ENCODE results near the gene HNRNPA0. TPM values are rescaled to one million over a fixed set of nuclear protein-coding genes. Genes with fewer than 3 reads are reported as not detected.

HNRNPA0 gene
- total and polyA plus RNA-seq, 9 of the 15 experiments (the other 6 are each of a cell fraction or from before 2014, with no cell fraction given): 5.0 to 33.3 (median 10.7) TPM

DNA sequence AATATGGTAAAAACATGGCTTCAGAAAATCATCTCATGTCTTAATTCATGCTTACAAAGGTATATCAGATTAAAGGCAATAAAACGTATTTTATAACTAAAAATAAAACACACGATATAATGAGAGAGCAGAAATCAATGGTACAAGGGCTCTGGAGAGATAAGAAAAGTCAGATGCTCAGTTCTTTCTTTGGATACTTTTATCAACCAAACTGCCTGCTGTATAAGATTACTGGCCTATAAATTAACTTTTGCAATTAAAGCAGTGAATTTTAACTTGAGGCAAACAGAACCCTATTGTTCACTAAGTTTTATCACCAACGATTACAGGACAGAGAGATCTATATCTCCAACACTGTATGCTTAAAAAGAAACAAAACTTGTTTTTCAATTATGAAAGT lies 42.1 kb upstream of the HNRNPA0 start (continued):
- TF ChIP-seq, protein P1, sequence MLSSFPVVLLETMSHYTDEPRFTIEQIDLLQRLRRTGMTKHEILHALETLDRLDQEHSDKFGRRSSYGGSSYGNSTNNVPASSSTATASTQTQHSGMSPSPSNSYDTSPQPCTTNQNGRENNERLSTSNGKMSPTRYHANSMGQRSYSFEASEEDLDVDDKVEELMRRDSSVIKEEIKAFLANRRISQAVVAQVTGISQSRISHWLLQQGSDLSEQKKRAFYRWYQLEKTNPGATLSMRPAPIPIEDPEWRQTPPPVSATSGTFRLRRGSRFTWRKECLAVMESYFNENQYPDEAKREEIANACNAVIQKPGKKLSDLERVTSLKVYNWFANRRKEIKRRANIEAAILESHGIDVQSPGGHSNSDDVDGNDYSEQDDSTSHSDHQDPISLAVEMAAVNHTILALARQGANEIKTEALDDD (IDR thresholded peaks at IDR 0.05): no peak
- TF ChIP-seq, protein P2, sequence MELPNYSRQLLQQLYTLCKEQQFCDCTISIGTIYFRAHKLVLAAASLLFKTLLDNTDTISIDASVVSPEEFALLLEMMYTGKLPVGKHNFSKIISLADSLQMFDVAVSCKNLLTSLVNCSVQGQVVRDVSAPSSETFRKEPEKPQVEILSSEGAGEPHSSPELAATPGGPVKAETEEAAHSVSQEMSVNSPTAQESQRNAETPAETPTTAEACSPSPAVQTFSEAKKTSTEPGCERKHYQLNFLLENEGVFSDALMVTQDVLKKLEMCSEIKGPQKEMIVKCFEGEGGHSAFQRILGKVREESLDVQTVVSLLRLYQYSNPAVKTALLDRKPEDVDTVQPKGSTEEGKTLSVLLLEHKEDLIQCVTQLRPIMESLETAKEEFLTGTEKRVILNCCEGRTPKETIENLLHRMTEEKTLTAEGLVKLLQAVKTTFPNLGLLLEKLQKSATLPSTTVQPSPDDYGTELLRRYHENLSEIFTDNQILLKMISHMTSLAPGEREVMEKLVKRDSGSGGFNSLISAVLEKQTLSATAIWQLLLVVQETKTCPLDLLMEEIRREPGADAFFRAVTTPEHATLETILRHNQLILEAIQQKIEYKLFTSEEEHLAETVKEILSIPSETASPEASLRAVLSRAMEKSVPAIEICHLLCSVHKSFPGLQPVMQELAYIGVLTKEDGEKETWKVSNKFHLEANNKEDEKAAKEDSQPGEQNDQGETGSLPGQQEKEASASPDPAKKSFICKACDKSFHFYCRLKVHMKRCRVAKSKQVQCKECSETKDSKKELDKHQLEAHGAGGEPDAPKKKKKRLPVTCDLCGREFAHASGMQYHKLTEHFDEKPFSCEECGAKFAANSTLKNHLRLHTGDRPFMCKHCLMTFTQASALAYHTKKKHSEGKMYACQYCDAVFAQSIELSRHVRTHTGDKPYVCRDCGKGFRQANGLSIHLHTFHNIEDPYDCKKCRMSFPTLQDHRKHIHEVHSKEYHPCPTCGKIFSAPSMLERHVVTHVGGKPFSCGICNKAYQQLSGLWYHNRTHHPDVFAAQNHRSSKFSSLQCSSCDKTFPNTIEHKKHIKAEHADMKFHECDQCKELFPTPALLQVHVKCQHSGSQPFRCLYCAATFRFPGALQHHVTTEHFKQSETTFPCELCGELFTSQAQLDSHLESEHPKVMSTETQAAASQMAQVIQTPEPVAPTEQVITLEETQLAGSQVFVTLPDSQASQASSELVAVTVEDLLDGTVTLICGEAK (IDR thresholded peaks at IDR 0.05): no peak
- TF ChIP-seq, protein P2 (CRISPR knock-in tag; IDR thresholded peaks at IDR 0.05): no peak
- TF ChIP-seq ZNF57 (CRISPR knock-in tag; IDR thresholded peaks at IDR 0.05) (no peak), ZNF436 (CRISPR knock-in tag; IDR thresholded peaks at IDR 0.05) (no peak), ADNP (tag; IDR thresholded peaks at IDR 0.05) (no peak)
- TF ChIP-seq, protein P3, sequence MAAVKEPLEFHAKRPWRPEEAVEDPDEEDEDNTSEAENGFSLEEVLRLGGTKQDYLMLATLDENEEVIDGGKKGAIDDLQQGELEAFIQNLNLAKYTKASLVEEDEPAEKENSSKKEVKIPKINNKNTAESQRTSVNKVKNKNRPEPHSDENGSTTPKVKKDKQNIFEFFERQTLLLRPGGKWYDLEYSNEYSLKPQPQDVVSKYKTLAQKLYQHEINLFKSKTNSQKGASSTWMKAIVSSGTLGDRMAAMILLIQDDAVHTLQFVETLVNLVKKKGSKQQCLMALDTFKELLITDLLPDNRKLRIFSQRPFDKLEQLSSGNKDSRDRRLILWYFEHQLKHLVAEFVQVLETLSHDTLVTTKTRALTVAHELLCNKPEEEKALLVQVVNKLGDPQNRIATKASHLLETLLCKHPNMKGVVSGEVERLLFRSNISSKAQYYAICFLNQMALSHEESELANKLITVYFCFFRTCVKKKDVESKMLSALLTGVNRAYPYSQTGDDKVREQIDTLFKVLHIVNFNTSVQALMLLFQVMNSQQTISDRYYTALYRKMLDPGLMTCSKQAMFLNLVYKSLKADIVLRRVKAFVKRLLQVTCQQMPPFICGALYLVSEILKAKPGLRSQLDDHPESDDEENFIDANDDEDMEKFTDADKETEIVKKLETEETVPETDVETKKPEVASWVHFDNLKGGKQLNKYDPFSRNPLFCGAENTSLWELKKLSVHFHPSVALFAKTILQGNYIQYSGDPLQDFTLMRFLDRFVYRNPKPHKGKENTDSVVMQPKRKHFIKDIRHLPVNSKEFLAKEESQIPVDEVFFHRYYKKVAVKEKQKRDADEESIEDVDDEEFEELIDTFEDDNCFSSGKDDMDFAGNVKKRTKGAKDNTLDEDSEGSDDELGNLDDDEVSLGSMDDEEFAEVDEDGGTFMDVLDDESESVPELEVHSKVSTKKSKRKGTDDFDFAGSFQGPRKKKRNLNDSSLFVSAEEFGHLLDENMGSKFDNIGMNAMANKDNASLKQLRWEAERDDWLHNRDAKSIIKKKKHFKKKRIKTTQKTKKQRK (IDR thresholded peaks at IDR 0.05; ENCODE audit: borderline replicate concordance, low read depth, low read length): no peak

All from K562 (cell line).